Activated CD4-positive, alpha-beta memory T cell treated with anti-CD3 and anti-CD28 coated beads, Interleukin-2, amount 10 ng/mL, durations not matched to agents 7 days and 5 days (primary cell): ENCODE results near the gene PUM2. TPM values are rescaled to one million over a fixed set of nuclear protein-coding genes. Genes with fewer than 3 reads are reported as not detected.
"Not testable (repeated sequence)": the region's sequence is repeated elsewhere in the genome, so short reads cannot be mapped to it uniquely, and the experiment has no call there.

Experiments used
- CTCF ChIA-PET: fragments of 350-600 bp; sonication (Branson Sonifier 250); formaldehyde crosslinking; loops from one replicate; lab custom pipeline; 2021; ENCODE audit warnings: antibody characterized with exemption, inconsistent platforms; lab: Charles Lee
- POLR2A ChIA-PET: fragments of 350-600 bp; sonication (Branson Sonifier 250); formaldehyde crosslinking; loops from one replicate; lab custom pipeline; 2021; ENCODE audit warnings: antibody characterized with exemption; lab: Charles Lee
- DNase-seq: peaks from one replicate; pipeline ENCODE4 v3.0.0-alpha.2; 2020
- H3K27ac Mint-ChIP-seq: one replicate; pipeline ENCODE4 v1.8.0; 2021; ENCODE audit warnings: mild to moderate bottlenecking, mixed read lengths
- H3K27me3 Mint-ChIP-seq: one replicate; pipeline ENCODE4 v1.8.0; 2021; ENCODE audit warnings: mixed read lengths
- H3K36me3 Mint-ChIP-seq: one replicate; pipeline ENCODE4 v1.8.0; 2021; ENCODE audit warnings: low read depth, mixed read lengths
- H3K4me1 Mint-ChIP-seq: one replicate; pipeline ENCODE4 v1.8.0; 2021; ENCODE audit warnings: mixed read lengths
- H3K4me3 Mint-ChIP-seq: one replicate; pipeline ENCODE4 v1.8.0; 2021; ENCODE audit warnings: mild to moderate bottlenecking, mixed read lengths
- H3K9me3 Mint-ChIP-seq: one replicate; pipeline ENCODE4 v1.8.0; 2021; ENCODE audit warnings: mixed read lengths
- total RNA-seq, 2 experiments: library from RNA; stranded (reverse); gene quantifications; one replicate each; pipeline ENCODE4 v1.2.3, GENCODE V29; 2021

Gene PUM2
- total RNA-seq, 2 experiments from 2014 or later = 141 to 147 TPM

DNA sequence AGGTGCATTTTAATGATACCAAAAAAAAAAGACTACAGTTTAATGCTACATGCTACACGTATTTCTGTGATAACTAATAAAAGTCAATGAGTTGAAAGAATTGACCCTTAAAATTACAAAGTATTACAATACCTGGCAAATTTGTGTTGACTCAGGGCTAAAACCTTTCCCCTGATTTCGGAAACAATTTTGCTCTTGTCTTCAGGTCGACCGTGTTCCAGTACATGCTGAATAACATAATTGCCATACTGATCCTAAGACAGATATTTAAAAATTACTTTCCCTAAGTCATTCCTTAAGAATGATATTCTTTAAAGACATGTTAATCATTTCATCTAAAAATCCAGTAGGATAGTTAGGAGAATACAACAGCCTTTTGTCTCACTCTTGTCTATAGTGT, 95.9 kb downstream of the PUM2 start:
- CTCF ChIA-PET = no interaction called here
- DNase-seq = no peak
- POLR2A ChIA-PET = no interaction called here
- Mint-ChIP-seq H3K27me3 (no peaks in the 10 kb centered on the region), H3K4me1 (no peaks in the 10 kb centered on the region), H3K36me3 (peaks cover 71% of the 10 kb centered on the region), H3K27ac (no peak overlapping the region), H3K4me3 (no peak overlapping the region), H3K9me3 (no peaks in the 10 kb centered on the region)

DNA sequence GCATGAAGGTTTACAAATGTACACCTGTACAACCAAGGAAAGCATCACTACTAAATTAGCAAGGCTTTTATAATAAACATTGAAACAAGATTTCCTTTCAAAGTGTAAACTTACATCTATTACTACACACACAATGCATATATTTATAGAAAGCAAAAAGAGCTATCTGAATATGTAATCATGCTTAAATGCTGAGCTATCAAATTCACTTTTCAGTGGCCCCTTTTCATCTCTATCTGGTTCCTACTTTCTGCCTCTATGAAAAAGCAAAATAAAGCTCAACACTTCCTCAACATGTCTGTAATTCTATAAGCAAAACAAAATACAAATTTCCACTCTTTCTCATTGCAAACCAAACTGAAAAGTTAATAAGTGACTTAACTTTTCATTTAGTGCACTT, 100.2 kb downstream of the PUM2 start:
- no peaks in the 10 kb centered on the region for H3K27me3 Mint-ChIP-seq
- peaks cover 75% of the 10 kb centered on the region for H3K36me3 Mint-ChIP-seq
- CTCF ChIA-PET = interaction anchor here (1.0 to 1.1 kb wide), 2 partner anchors 76 to 172 kb away, joined by 3 read pairs; no protein-coding TSS in a partner anchor
- H3K27ac Mint-ChIP-seq = no peak overlapping the region
- no peak overlapping the region for H3K4me3 Mint-ChIP-seq
- no peaks in the 10 kb centered on the region for H3K4me1 Mint-ChIP-seq
- no peaks in the 10 kb centered on the region for H3K9me3 Mint-ChIP-seq
- DNase-seq = no peak
- POLR2A ChIA-PET = interaction anchor here (1.1 kb wide), 1 partner anchor 58 kb away, joined by 3 read pairs; no protein-coding TSS in a partner anchor

DNA sequence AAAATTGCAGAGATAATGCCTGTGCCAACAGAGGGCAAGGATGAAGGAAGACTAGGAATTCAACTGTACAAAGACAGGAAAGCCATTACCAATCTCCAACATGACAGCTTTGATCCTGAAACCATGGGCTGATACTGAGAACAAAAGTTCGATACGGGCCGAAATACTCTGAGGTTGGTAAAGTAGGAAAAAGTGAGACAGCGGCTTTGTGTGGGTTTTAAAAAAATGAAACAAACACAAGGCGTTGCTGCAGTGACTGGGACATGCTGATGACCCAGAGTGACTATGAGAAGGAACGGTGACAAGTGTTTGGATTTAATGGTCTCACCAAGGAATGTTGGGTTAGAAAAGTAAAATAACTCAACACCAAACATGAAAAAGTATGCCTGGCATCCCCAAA, 101.5 kb downstream of the PUM2 start:
- CTCF ChIA-PET = no interaction called here
- Mint-ChIP-seq H3K4me3 (no peak overlapping the region), H3K27ac (no peak overlapping the region), H3K9me3 (no peaks in the 10 kb centered on the region), H3K36me3 (peaks cover 68% of the 10 kb centered on the region), H3K27me3 (no peaks in the 10 kb centered on the region), H3K4me1 (no peaks in the 10 kb centered on the region)
- no peak for DNase-seq
- POLR2A ChIA-PET = no interaction called here

DNA sequence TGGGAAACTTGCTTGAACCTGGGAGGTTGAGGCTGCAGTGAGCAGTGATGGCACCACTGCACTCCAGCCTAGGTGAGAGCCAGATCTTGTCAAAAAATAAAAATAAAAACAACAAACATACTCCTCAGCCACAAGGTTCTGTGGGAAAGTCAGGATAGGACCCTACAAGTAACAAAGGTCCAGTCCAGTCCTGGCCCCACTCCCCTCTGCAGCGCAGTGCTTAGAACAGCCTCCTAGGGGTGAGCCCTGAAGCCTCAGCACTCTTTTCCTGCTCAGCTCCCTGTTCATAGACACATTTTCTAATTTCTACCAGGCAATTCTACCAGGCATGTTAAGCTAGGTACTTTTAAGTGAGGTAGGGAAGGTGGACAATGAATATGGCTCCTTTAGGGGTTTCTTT, 103.6 kb downstream of the PUM2 start:
- ChIA-PET CTCF (interaction anchor here (1.2 kb wide), 1 partner anchor 79 kb away, joined by 4 read pairs; no protein-coding TSS in a partner anchor), POLR2A (no interaction called here)
- Mint-ChIP-seq H3K27ac (no peak overlapping the region), H3K9me3 (no peaks in the 10 kb centered on the region), H3K4me3 (no peak overlapping the region), H3K36me3 (peaks cover 49% of the 10 kb centered on the region), H3K27me3 (no peaks in the 10 kb centered on the region), H3K4me1 (peaks cover 2% of the 10 kb centered on the region)
- no peak for DNase-seq

DNA sequence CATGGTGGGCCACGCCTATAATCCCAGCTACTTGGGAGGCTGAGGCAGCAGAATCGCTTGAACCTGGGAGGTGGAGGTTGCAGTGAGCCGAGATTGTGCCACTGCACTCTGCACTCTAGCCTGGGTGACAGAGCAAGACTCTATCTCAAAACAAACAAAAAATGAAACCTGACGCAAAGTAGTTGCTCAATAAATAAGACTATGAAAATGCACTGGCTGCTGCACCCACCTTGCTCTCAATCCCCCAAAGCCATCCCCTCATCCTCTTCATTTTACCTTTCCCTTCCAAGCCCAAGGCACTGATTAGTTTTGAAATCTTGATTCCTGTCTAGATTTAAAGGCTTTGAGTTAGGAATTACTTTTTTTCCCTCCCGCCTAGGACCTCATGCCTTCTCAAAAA, 107.0 kb downstream of the PUM2 start:
- DNase-seq, CTCF ChIA-PET, POLR2A ChIA-PET, H3K4me3 Mint-ChIP-seq, H3K27me3 Mint-ChIP-seq, H3K27ac Mint-ChIP-seq, H3K4me1 Mint-ChIP-seq, H3K9me3 Mint-ChIP-seq: not testable (repeated sequence)
- peaks cover 19% of the 10 kb centered on the region for H3K36me3 Mint-ChIP-seq

DNA sequence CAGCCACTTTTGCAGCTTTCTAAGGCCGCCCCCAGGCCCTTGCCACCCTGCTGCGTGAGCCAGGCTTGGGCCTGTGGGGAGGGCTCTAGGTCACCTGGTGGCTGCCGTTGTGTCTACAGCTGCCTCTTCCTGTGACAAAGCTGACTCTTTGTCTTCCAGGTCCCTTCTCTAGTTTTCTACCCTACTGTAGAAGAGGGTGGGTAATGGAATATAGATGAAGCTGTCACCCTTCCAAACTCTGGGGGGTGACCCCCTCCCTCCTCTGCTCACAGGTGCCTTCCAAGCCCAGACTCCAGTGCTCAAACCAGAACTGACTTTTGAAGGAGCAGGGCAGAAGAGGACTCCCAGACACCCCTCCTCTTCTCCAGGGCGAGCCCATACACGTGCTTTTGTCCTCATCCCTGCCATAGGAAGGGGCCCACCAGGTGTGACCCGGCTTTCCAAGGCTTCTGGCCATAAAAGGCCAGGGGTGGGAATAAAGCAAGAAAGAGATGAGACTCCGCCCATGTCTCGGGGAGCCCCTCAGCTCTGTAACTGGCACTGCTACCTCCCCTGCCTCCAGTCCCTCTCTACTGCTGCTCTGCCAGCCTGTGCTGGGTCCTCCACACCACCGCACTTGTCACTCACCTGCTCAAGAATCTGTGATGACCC, 107.8 kb downstream of the PUM2 start:
- peaks cover 14% of the 10 kb centered on the region for H3K36me3 Mint-ChIP-seq

DNA sequence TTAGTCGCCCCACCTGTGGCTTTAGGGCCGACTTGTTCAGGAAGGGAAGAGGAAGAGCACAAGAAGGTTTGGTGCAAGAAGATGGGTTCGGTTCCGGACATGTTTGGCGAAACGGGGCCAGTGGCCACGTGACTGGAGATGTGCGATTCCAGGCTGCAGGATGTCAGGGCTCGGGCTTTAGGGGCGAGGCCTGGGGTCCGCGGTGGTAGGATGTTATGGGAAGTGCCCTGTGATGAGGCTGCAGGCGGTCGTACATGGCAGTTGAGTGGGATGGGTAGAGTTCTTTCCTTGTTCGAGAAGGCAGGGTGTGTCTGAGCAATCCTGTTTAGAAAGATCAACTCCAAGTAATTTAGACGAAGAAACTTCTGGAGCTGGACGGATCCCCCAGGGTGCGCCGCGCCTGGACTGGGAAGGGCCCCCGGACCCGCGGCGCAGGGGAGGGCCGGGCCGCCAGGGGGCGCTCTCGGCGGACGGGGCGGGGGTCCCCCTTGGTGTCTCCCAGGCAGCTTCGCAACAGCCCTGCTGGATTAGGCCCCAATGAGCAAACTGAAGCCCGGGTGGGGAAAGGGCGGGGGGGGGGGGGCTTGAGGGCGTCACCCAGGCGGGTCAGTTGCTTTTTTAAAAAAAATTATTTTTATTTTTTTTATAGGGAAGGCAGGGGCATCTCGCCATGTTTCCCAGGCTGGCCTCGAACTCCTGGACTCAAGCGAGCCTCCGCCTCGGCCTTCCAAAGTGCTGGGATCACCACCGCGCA, 108.5 kb downstream of the PUM2 start:
- Mint-ChIP-seq H3K27me3 (peaks cover 11% of the 10 kb centered on the region), H3K9me3 (no peaks in the 10 kb centered on the region), H3K4me3 (peak overlapping the region; percentile 17), H3K4me1 (peaks cover 6% of the 10 kb centered on the region), H3K27ac (no peak overlapping the region), H3K36me3 (peaks cover 7% of the 10 kb centered on the region)
- ChIA-PET CTCF (interaction anchor here (0.6 to 1.5 kb wide), 4 partner anchors 10 to 169 kb away, joined by 3 to 5 read pairs (median 4); partner anchors contain the start of gene SDC1), POLR2A (interaction anchor here (1.1 to 1.7 kb wide), 2 partner anchors 17 to 23 kb away, joined by 3 read pairs; partner anchors contain the start of gene SDC1)
- no peak for DNase-seq

More for the DNA sequence above, 107.8 kb downstream of the PUM2 start:
- Mint-ChIP-seq H3K4me3 (no peak overlapping the region), H3K4me1 (peaks cover 6% of the 10 kb centered on the region), H3K27ac (peak overlapping the region; percentile 28), H3K27me3 (peaks cover 8% of the 10 kb centered on the region), H3K9me3 (no peaks in the 10 kb centered on the region)
- DNase-seq = no peak
- POLR2A ChIA-PET = interaction anchor here (1.1 to 1.7 kb wide), 2 partner anchors 18 to 22 kb away, joined by 3 read pairs; partner anchors contain the start of gene SDC1
- CTCF ChIA-PET = interaction anchor here (0.6 to 1.5 kb wide), 4 partner anchors 9 to 168 kb away, joined by 3 to 5 read pairs (median 4); partner anchors contain the start of gene SDC1

DNA sequence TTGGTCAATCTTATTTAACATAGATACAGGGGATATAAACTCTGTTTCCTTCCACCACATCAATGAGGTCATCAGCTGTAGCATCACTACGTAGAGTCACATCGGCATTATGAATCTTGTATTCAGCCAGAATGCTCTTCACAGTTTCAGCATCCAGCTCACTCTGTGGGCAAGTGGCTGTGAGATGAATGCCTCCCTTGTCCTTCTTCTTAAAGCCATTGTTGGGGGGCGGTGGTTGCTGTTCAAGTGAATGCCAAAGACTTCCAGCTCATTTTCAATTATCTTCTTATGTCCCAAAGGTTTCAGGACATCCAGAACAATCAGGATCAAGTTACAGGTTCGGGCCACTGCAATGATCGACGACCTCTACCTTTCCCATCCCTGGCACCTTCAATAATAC, 110.4 kb downstream of the PUM2 start:
- H3K9me3 Mint-ChIP-seq = not testable (repeated sequence)
- CTCF ChIA-PET = interaction anchor here (0.9 to 1.8 kb wide), 3 partner anchors 86 to 204 kb away, joined by 3 to 4 read pairs (median 3); no protein-coding TSS in a partner anchor

DNA sequence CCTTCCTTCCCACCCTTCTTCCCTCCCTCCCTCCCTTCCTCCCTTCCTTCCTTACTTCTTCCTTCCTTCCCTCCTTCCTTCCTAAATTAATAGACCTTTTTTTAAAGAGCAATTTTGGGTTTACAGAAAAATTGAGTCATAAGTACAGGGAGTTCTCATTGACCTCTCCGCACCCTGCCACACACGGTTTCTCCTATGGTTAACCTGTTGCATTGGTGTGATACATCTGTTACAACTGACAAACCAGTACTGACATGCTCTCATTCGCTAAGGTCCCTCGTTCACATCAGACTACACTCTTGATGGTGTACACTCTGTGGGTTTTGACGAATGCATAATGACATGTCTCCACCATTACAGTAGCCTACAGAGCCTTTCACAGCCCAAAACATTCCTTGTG, 114.1 kb downstream of the PUM2 start:
- ChIA-PET POLR2A (no interaction called here), CTCF (no interaction called here)
- peak; percentile 1 for DNase-seq
- Mint-ChIP-seq H3K36me3 (no peaks in the 10 kb centered on the region), H3K4me3 (no peak overlapping the region), H3K4me1 (no peaks in the 10 kb centered on the region), H3K27ac (no peak overlapping the region), H3K27me3 (peaks cover 16% of the 10 kb centered on the region), H3K9me3 (no peaks in the 10 kb centered on the region)

More for the DNA sequence above, 110.4 kb downstream of the PUM2 start:
- peak; percentile 7 for DNase-seq
- H3K27me3 Mint-ChIP-seq = peaks cover 16% of the 10 kb centered on the region
- POLR2A ChIA-PET, H3K4me1 Mint-ChIP-seq, H3K27ac Mint-ChIP-seq, H3K36me3 Mint-ChIP-seq, H3K4me3 Mint-ChIP-seq: not testable (repeated sequence)

DNA sequence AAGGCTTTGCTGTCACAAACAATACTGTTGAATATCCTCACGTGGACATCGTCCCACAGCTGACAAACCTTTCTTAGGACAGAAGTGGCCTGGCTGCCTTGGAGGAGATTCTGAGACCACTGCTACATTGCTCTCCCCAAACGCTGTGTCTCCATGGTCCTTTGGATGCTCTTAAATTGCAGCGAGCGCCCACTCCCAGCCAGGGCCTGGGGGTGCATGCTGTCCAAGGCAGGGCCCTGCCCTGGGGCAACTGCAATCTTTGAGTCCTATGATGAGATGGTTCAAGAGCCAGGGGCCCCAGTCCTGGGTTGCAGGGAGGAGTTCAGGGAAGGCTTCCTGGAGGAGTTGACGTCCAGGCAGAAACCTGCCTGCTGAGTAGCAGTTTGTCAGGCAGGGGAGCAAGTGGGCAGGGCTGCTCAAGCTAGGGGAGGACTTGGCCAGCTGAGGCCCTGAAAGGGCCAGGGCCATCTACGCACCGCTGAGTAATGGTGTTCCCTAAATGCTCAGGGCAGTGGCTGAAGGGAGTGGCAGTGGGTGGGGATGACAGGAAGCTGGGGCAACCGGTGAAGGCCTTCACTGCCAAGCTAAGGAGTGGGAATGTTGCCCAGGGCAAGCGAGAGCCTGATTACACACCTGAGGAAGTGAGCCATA, 114.9 kb downstream of the PUM2 start:
- H3K36me3 Mint-ChIP-seq = no peaks in the 10 kb centered on the region
- CTCF ChIA-PET = no interaction called here
- H3K27ac Mint-ChIP-seq = no peak overlapping the region
- H3K9me3 Mint-ChIP-seq = no peaks in the 10 kb centered on the region
- POLR2A ChIA-PET = no interaction called here
- H3K27me3 Mint-ChIP-seq = peaks cover 18% of the 10 kb centered on the region
- H3K4me1 Mint-ChIP-seq = no peaks in the 10 kb centered on the region
- DNase-seq = peak; percentile 6
- H3K4me3 Mint-ChIP-seq = no peak overlapping the region

DNA sequence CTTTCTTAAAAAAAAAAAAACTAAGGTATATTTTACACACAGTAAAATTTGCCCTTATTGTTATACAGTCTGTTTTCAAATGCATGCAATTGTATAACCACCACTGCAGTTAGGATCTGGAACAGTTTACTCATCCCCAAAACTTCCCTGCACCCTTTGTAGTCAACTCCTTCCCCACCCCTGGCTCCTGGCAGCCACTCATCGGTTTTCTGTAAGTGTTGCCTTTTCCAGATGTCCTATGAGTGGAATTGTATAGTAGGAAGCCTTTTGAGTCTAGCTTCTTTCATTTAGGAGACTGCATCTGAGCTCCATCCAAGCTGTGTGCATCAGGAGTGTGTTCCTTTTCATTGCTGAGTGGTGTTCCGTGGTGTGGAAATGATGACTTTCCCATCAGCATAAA, 116.0 kb downstream of the PUM2 start:
- H3K36me3 Mint-ChIP-seq, DNase-seq, H3K4me3 Mint-ChIP-seq, POLR2A ChIA-PET, H3K4me1 Mint-ChIP-seq, H3K9me3 Mint-ChIP-seq, H3K27ac Mint-ChIP-seq: not testable (repeated sequence)
- CTCF ChIA-PET = interaction anchor here (1.7 kb wide), 1 partner anchor 9 kb away, joined by 6 read pairs; the partner anchor contains the start of gene SDC1
- H3K27me3 Mint-ChIP-seq = peaks cover 24% of the 10 kb centered on the region

DNA sequence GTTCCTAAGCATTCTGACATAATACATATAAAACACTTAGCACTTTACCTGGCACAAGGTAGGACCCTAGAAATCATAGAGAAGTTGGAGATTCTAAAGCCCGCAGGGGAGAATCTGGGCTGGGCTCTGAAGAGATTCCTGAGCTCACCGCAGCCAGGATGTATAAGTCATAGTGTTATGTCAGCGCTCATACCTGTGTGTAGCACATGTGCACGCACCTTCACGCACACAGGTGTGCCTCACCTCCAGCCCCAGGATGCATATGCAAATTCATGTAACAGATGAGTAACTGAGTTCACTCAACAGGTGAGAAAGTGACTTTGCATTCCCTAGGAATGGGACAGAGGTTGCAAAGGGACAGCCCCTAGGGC, 117.8 kb downstream of the PUM2 start:
- Mint-ChIP-seq H3K4me1 (no peaks in the 10 kb centered on the region), H3K9me3 (no peaks in the 10 kb centered on the region), H3K4me3 (no peak overlapping the region), H3K27ac (no peak overlapping the region), H3K27me3 (peaks cover 29% of the 10 kb centered on the region), H3K36me3 (no peaks in the 10 kb centered on the region)
- POLR2A ChIA-PET = no interaction called here
- no peak for DNase-seq
- CTCF ChIA-PET = no interaction called here

DNA sequence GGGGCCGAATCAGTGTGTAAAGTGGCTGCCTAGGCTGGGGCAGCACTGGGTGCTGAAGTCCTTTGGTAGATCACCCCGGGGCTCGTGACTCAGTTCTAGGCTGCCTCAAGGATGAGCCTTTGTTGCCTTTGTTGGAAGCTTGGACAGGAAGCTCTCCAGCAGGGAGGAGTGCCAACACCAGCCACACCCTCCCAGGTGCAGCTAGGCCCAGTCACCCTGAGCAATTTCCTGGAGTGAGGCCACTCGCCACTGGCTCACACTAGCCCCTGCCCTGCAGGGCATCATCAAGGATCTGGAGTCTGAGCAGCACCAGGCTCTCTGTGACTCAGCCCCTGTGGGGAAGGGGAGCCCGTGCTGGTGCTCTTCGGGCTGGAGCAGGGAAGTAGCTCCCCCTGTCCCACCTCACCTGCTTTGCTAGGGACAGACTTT, 119.0 kb downstream of the PUM2 start:
- peaks cover 32% of the 10 kb centered on the region for H3K27me3 Mint-ChIP-seq
- H3K4me1 Mint-ChIP-seq = no peaks in the 10 kb centered on the region
- no peak overlapping the region for H3K4me3 Mint-ChIP-seq
- POLR2A ChIA-PET = no interaction called here
- peak; percentile 14 for DNase-seq
- H3K36me3 Mint-ChIP-seq = no peaks in the 10 kb centered on the region
- no peaks in the 10 kb centered on the region for H3K9me3 Mint-ChIP-seq
- no peak overlapping the region for H3K27ac Mint-ChIP-seq
- CTCF ChIA-PET = interaction anchor here (0.7 to 1.0 kb wide), 2 partner anchors 8 to 195 kb away, joined by 3 to 4 read pairs; no protein-coding TSS in a partner anchor
